Loucy (cell line): ENCODE measurements around the gene PLEKHA6.

Experiments used
- H2AFZ ChIP-seq: fragments of 200-600 bp; sonication (generic); 2 replicates; pipeline ENCODE4 v1.6.0; 2016; ENCODE audit warnings: antibody characterized with exemption, mild to moderate bottlenecking, low read length, moderate library complexity
- H3F3A ChIP-seq: fragments of 200-600 bp; 2 replicates; pipeline ENCODE4 v1.6.0; 2016; ENCODE audit warnings: antibody characterized with exemption, low read depth, mild to moderate bottlenecking
- H3K27me3 ChIP-seq: fragments of 200-600 bp; sonication (generic); 2 replicates; pipeline ENCODE4 v1.6.1; 2014; ENCODE audit warnings: low read length, mild to moderate bottlenecking; ENCODE audit not compliant: insufficient read depth, poor library complexity, severe bottlenecking
- H3K36me3 ChIP-seq: fragments of 200-600 bp; sonication (generic); 2 replicates; pipeline ENCODE4 v1.6.1; 2016; ENCODE audit warnings: low read length; ENCODE audit not compliant: insufficient read depth
- H3K4me1 ChIP-seq: fragments of 200-600 bp; sonication (generic); 2 replicates; pipeline ENCODE4 v1.5.1; 2014; ENCODE audit warnings: low read length, mild to moderate bottlenecking; ENCODE audit not compliant: insufficient read depth, poor library complexity, severe bottlenecking
- H3K4me2 ChIP-seq: fragments of 200-600 bp; sonication (generic); 2 replicates; pipeline ENCODE4 v1.6.0; 2014; ENCODE audit warnings: antibody characterized with exemption, low read length, low read depth, mild to moderate bottlenecking; ENCODE audit not compliant: poor library complexity, severe bottlenecking
- H3K4me3 ChIP-seq: fragments of 200-600 bp; sonication (generic); 2 replicates; pipeline ENCODE4 v1.5.1; 2014; ENCODE audit warnings: low read length, mild to moderate bottlenecking, mixed read lengths; ENCODE audit not compliant: poor library complexity, severe bottlenecking
- H3K79me2 ChIP-seq: fragments of 200-600 bp; sonication (generic); 2 replicates; pipeline ENCODE4 v1.6.1; 2014; ENCODE audit warnings: low read length; ENCODE audit not compliant: insufficient read depth
- H3K9ac ChIP-seq: fragments of 200-600 bp; sonication (generic); 2 replicates; pipeline ENCODE4 v1.6.0; 2014; ENCODE audit warnings: mild to moderate bottlenecking, low read depth, low read length, moderate library complexity; ENCODE audit not compliant: poor library complexity, severe bottlenecking
- H3K9me2 ChIP-seq: fragments of 200-600 bp; sonication (generic); replicated peaks from 2 replicates; pipeline ENCODE4 v1.6.1; 2016; ENCODE audit warnings: low read depth, low read length, mixed read lengths
- H3K9me3 ChIP-seq: fragments of 200-600 bp; sonication (generic); 2 replicates; pipeline ENCODE4 v1.6.1; 2014; ENCODE audit warnings: mild to moderate bottlenecking, antibody characterized with exemption, low read length, low read depth; ENCODE audit not compliant: insufficient read depth
- H4K20me1 ChIP-seq: fragments of 200-600 bp; sonication (generic); 2 replicates; pipeline ENCODE4 v1.6.0; 2014; ENCODE audit warnings: antibody characterized with exemption, low read length, mild to moderate bottlenecking; ENCODE audit not compliant: insufficient read depth, poor library complexity, severe bottlenecking
- EZH2phosphoT487 ChIP-seq: fragments of 200-600 bp; IDR thresholded peaks from 2 replicates; pipeline ENCODE4 v1.6.1; 2018; ENCODE audit warnings: antibody characterized with exemption, mild to moderate bottlenecking, moderate library complexity, borderline replicate concordance
- TF ChIP-seq, protein P1 (sequence below): fragments of 200-600 bp; sonication (generic); conservative IDR thresholded peaks from 2 replicates; pipeline ENCODE4 v1.5.1; 2014; ENCODE audit warnings: mild to moderate bottlenecking, antibody characterized with exemption, low read length

Gene PLEKHA6

DNA sequence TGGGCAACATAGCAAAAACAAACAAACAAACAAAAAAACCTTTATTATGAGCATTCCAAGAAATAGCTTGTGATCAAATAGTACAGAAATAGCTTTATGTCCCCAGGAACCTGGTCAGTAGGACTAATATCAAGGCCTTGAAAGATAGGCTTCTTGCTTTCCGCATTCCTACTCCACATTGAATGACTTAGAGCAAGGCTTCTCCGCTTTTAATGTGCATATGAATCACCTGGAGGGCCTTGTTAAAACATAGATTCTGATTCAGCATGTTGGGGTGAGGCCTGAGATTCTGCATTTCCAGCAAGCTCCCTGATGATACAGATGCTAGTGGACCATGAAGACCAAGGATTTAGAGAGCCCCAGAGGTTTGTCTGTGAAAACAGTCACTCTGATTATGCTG, 17.4 kb downstream of the PLEKHA6 start:
- Histone ChIP-seq H3K4me2 (no peak overlapping the region), H3F3A (no peaks in the 10 kb centered on the region), H4K20me1 (no peaks in the 10 kb centered on the region), H3K4me1 (peaks cover 17% of the 10 kb centered on the region), H3K9ac (no peak overlapping the region), H3K27me3 (no peaks in the 10 kb centered on the region), H3K9me3 (no peaks in the 10 kb centered on the region), H3K9me2 (no peaks in the 10 kb centered on the region), H3K79me2 (no peaks in the 10 kb centered on the region), H3K36me3 (no peaks in the 10 kb centered on the region), H3K4me3 (no peak overlapping the region), H2AFZ (no peak overlapping the region)
- TF ChIP-seq, protein P1, sequence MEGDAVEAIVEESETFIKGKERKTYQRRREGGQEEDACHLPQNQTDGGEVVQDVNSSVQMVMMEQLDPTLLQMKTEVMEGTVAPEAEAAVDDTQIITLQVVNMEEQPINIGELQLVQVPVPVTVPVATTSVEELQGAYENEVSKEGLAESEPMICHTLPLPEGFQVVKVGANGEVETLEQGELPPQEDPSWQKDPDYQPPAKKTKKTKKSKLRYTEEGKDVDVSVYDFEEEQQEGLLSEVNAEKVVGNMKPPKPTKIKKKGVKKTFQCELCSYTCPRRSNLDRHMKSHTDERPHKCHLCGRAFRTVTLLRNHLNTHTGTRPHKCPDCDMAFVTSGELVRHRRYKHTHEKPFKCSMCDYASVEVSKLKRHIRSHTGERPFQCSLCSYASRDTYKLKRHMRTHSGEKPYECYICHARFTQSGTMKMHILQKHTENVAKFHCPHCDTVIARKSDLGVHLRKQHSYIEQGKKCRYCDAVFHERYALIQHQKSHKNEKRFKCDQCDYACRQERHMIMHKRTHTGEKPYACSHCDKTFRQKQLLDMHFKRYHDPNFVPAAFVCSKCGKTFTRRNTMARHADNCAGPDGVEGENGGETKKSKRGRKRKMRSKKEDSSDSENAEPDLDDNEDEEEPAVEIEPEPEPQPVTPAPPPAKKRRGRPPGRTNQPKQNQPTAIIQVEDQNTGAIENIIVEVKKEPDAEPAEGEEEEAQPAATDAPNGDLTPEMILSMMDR: no peak
- TF ChIP-seq EZH2phosphoT487: no peak

DNA sequence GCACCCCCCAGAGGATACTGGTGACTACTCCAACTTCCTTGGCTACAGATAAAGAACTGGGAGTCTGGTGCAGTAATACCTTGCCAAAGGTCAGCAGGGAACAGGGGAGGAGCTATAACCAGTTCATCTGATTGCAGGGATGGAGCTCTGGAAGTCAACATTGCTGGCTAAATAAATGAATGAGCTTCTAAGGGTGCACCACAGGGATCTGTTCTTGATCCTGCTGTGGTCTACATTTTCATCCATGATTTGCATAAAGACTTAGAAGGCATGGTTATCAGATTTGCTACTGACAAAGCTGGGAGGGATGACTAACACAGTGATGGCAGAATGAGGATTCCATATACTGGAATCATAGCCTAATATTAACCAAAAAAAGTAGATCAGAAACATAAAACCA, 18.3 kb downstream of the PLEKHA6 start:
- H4K20me1 ChIP-seq: no peaks in the 10 kb centered on the region
- H3K9ac ChIP-seq: no peak overlapping the region
- peaks cover 17% of the 10 kb centered on the region for H3K4me1 ChIP-seq
- H3K9me2 ChIP-seq: no peaks in the 10 kb centered on the region
- no peaks in the 10 kb centered on the region for H3K27me3 ChIP-seq
- H3K4me3 ChIP-seq: no peak overlapping the region
- H3K36me3 ChIP-seq: no peaks in the 10 kb centered on the region
- no peaks in the 10 kb centered on the region for H3K79me2 ChIP-seq
- no peaks in the 10 kb centered on the region for H3K9me3 ChIP-seq
- no peaks in the 10 kb centered on the region for H3F3A ChIP-seq
- H2AFZ ChIP-seq: no peak overlapping the region
- H3K4me2 ChIP-seq: no peak overlapping the region
- TF ChIP-seq EZH2phosphoT487: no peak
- TF ChIP-seq, protein P1: no peak

DNA sequence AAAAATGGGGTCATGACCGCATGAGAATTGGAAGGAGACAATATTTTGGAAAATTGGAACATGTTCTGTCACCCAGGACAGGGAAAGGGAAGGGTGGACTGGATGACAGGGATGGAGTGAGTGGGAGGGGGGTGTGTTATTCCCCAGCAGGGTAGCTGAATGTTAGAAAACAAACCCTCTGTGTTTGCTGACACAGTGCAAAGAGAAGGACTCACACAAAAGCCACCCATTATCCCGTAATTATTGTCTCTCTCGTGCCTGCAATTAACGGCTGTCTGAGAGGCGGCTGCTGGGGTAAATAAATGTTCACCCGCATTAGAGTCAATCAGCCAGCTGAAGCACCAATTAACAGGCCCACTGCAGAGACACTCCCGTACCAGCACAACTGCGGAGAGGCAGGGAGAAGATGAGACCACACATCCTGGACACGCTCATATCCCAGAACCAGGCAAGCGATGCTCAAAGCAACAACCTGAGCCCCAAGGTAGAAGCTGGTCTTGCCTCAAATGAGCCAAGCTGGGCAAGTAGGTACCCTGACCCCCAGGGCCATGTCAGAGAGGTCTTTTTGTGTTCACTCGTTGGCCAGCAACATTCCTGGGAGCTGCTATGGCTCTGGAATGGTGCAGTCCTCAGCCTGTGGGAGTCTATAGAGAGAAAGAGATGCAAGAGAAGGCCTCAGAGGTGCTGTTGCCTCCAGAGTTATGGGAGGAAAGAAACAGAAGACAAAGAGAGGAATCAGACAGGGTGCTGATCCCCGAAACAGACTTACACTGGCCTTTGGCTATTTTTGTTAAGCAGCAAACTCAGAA, 19.4 kb downstream of the PLEKHA6 start:
- Histone ChIP-seq H3K4me1 (peaks cover 7% of the 10 kb centered on the region), H3K9me3 (no peaks in the 10 kb centered on the region), H3K36me3 (no peaks in the 10 kb centered on the region), H3K79me2 (no peaks in the 10 kb centered on the region), H3K9me2 (no peaks in the 10 kb centered on the region), H2AFZ (no peak overlapping the region), H3K9ac (no peak overlapping the region), H3K4me3 (no peak overlapping the region), H4K20me1 (no peaks in the 10 kb centered on the region), H3K4me2 (no peak overlapping the region), H3F3A (no peaks in the 10 kb centered on the region), H3K27me3 (no peaks in the 10 kb centered on the region)
- no peak for TF ChIP-seq EZH2phosphoT487
- TF ChIP-seq, protein P1: no peak
